Stimulated activated CD4-positive, alpha-beta T cell treated with anti-CD3 and anti-CD28 coated beads, TNF-alpha, amount 100 ng/mL, for 24 hours (primary cell): Measurements from ENCODE around the gene TTLL6.
"Not testable (repeated sequence)": the region's sequence is repeated elsewhere in the genome, so short reads cannot be mapped to it uniquely, and the experiment has no call there.

Experiments used
- DNase-seq, 3 experiments: peaks; one replicate each; pipeline ENCODE4 v3.0.0-alpha.2; 2020; ENCODE audit warnings: low read depth in 3 of 3

TTLL6 gene

DNA sequence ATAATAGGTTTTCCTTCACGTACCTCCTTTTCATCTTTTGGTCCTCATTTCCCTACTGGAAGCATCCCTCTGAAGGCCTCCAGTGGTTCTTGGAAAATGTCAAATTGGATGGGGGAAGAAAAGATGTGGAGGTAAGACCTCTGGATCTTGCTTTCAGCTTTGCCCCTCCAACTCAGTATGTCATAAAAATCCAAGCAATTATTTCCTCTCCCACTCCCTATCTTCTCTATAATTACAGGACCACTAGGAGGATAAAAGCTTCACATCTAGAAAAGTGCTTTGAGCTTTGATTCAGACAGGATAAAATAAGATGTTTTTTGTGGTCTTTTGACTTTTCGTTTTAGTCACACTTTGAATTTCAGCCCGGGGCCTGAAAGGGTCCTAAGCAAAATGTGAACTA, 1.7 kb downstream of the TTLL6 start:
- DNase-seq, result no peak

DNA sequence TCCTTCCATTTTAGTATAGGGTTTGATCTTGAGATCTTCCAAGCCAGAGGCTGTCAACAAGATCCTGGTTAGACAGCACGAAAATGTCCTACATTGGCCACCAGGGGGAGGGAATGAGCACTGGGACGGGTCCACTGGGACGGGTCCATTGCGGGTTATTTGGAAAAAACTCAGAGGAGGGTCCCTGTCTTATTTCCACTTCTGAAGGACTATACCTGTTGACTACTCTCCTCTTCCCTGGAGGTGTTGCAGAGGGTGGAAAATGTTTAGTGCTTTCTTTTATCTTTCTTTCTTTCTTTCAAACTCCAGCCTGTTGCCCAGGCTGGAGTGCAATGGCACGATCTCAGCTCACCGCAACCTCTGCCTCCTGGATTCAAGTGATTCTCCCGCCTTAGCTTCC, 2.5 kb downstream of the TTLL6 start:
- DNase-seq, result peak; percentile 31 to 50 (median 48)

DNA sequence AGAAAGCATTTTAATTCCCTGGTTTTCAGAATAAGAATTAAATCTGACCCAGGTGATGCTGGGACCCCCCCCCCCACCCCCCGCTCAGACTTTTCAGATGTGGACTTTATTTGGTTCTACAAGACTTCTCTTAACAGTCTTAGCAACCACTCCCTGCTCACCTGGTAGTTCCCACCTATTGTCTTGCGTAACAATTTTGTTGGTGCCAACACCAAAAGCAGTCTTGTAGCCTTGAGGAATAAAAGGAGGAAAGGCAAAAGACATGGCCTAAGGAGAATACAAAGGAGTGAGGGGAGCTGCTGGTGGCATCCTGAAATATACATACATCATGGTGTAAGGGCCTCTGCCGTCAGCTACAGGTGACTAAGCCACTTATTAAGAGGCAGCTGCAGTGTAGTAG, 5.0 kb downstream of the TTLL6 start:
- no peak for DNase-seq

DNA sequence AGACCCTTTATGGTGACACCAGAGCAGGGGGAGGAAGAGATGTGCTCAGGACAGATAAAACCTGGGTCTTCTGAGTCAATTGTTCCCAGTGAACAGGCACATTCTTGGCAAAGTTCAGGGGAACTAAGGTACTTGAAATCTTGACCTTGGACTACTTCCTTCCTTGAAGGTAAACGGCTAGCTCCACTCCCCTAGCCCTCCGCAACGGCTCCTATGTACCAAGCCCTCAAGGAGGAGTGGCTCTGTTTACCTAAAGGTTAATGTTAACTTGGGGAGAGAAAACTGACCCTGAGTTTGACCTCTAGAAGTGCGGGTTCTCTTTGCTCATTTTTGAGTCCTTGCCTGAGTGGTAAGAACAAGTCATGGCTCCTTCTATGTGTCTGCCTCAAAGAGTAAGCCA, 7.8 kb downstream of the TTLL6 start:
- DNase-seq, result no peak

DNA sequence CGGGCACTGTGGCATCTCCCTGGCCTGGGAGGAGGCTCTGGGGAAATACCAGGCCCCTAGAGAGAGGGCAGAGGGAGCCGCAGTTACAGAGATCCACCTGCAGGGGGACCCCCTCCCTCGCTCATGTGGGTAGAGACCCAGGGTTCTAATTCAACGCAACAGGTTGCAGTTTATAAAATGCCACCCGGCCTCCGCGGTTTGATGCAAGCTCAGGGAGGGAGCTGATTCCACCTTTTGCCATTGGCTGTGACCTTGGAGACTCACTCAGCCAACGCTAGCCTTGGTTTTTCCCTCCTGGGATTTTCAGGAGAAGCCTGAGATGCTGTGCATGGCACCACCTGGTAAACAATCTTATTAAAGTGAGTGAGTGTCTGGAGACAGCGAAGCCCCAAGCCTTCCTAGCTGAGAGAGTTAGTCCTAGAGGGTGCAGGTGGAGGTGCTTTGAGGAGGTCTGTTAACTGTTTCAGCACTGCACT, 12.1 kb downstream of the TTLL6 start:
- DNase-seq, result peak; percentile 38 to 68 (median 41)

DNA sequence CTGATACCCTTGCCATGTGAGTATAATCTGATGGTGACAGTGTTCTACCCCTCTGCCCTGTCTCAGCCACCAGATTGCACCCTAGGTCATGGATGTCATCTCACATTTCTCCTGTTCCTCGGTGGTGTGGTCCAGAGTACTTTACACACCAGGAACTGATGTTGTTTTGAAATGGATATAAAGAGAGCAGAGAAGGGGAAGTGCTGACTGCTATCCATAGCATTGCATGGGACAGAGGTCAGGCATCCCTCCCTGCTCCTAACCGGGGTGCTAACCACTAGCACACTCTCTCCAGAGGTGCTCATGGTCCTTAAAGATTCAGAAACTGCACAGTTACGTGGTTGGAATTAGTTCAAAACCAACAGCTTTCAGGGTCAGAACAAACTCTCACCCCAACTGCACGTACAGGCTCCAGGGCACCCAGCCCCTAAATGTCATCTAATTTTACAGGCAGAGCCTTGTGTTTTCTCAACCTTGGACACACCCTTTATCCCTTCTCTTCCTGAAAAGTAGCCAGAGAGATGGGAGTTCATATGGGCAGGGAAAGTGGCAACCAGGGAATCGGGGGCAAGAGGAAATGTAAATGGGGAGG, 16.3 kb downstream of the TTLL6 start:
- no peak for DNase-seq

DNA sequence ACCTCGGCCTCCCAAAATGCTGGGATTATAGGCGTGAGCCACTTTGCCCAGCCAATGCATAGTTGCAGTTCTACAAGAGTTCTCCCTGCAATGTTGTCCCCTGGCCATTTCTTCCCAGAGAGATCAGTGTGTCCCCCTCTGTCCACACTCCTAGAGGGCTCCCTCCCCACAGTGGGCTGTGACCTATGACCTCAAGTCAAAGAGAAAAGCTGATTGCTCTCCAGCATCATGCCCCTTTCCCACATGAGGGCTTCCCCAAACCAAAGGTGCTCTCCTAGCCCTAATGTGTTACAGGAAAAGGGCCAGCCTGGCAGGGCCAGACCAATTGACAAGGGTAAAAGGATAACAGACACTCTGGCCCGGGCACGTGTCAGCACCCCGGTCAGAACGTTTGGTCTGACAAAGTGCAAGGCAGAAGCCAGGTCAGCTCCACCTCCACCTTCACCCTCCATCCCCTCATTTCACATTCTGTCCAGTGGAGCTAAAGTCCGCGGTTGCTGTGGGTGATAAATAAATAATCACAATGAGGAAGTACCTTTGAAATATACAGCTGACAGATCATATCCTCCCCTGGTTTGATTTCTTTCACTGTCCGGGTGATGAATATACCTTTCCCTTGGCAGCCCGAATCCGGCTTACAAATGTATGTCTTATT, 17.8 kb downstream of the TTLL6 start:
- no peak for DNase-seq

DNA sequence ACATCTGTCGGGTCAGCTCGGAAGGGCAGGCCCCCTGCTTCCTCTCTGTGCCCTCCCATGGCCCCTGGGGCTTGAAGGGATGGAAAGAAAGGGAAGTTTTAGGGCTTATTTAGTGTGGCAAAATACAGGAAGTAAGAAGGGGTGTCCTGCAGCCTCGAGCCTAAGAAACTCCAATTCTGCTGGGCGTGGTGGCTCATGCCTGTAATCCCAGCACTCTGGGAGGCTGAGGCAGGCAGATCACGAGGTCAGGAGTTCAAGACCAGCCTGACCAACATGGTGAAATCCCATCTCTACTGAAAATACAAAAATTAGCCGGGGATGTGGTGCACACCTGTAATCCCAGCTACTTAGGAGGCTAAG, 20.9 kb downstream of the TTLL6 start:
- DNase-seq, result not testable (repeated sequence)

DNA sequence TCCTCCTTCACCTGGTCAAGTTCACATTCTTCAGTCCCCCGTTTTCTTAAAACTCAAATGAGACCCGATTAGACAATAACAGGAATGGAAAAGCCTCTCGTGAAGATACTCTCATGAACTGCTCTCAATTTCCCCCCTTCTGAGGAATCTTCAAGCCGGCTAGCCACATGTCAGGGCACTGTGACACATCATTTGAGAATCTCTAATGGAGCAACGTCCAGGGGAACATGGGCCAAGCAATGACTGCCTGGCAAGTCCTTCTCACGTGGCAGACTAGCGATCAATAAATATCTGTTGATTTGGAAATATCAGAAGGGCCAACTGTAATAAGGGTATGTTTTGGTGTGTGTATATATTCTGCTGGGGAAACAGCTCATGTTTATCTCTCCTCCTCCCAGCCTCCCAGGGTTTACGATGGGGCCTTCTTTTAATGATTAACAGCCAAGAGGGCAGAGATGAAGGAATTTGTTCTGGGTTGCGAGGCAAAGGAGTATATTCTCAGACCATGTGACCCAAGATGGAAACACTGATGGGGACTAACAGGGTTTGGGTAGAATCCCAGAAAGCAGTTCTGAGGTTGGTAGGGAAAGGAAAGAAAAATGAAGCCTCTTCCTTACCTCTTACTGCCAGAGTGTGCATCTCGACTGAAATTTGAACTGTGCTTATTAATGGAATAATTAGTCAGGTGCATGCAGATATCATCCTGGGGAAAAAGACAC, 21.4 kb downstream of the TTLL6 start:
- DNase-seq, result no peak

DNA sequence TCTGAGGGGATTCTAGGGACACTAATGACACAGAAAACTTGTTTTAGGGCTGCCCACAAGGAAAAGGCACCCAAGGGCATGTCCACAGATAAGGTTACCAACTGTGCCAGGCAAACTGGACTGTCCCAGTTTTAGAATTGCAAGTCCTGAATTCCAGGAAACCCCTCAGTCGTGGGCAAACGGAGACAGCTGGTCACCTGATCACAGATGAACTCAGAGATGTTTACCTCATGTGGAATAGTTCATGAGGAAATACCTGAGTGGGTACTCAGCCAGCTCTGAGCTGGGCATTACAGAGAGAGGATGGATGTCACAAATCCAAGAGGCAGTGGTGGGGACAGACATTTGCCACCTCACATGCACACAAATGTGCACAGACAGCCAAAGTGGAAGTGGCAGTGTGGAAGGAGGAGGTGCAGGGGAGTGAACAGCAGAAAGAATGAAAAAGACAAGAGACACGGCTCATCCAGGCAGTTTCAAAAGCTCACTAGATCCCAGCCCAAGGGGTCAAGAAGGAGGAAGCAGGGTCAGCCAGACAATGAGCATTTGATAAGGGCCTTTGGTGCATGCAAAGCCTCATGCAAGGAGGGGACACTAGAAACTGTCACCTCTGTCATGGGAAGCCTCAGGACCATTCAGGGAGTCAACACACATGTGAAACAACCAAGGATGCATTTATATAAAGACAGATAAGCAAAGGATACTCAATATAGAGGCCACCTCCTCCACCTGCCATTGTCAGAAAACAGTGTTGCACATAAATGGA, 24.8 kb downstream of the TTLL6 start:
- DNase-seq, result no peak

DNA sequence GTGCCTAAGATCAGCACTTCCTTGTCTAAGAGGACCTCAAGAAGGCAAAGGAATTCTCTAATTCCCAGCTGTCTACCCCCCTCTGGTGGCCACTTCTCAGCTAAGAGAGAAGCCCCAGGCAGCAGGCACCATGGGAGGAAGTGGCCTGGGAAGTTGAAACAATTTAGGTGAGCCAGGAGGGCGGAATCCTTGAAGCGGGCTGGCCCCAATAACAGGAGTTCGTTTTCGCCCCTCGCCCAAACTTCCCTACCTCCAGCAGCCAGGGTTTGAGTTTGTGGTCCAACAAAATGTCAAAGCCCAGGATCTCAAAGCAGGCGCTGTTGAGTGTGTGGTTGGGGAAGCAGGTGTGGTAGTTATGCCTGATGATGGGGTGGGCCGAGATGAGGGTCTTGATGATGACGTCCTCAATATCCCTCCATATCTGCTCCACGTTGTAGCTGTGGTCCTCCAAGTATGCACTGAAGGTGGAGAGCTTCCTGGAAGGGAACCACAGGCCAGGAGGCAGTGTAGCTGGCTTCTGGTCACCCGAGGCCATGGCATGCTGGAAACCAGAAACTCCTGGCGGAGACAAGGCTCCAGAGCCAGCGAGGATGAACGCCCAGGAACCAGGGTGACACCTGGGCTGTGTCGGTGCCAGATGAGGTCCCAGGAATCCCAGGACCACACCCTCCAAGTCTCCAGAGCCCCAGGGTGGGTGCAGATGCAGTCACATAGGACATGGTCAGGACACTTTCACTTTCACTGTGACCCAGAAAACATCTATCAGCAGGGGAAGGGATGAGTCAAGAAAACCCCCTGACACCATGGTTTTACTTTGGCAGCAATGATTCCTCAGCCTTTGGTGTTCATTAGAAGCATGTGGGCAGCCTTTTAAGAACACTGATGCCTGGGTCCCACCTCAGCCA, 25.6 kb downstream of the TTLL6 start:
- peak in 2 of 3 experiments; percentile 6 to 21 for DNase-seq

DNA sequence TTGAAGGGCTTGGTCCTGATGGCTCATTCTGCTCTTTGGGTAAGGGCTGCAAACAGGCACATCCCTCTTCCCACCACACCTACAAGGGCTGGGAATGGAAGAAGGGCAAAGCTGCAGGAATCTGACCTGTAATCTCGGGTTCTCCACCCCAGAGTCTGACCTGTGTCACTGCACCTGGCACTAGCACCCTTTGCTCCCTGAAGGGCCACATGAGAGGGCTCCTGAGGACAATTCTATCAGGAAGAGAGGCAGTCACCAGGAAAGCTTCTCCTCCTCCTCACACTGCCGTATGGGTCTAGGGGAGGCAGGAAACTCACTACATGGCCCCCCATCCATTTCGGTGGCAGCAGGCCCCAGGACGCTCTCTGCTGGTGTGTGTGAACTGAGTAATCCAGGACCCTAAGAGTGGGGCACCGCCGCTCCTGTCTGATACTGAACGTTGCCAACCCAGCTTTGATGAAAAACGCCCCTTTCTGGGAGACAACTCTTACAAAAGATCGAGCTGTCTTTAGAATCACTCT, 26.4 kb downstream of the TTLL6 start:
- DNase-seq, result no peak

DNA sequence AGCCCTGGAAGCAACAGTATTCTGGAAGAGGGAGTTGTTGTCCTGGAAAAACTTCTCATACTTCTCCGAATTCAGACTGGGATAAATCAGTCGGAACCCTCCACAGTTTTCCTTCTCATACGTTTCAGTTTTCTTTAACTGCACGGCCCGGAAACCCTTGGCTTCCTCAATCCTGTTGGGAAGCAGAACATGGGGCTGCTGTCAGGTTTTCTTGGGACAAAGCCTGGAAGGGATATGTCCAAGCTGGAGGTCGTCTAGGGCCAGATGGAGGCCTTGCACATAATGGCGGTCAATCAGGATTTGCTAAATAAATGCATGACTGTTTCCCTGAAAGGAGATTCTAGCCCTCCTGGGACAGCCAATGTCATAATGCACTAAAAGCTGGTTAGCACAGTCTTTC, 29.2 kb downstream of the TTLL6 start:
- DNase-seq, result no peak

DNA sequence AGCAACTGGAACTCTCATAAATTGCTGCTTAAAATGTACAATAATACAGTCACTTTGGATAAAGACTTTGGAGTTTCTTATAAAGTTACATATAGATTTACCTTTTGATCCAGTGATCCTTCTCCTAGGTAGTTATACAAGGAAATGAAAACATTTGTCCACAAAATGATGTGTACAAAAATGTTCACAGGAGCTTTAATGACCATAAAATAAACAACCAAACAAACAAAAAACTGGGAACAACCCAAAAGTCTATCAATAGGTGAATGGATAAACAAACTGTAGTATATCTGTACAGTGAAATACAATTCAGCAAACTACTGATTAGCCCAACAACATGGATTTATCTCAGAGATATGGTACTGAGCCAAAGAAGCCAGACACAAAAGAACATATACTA, 37.6 kb downstream of the TTLL6 start:
- no peak for DNase-seq

DNA sequence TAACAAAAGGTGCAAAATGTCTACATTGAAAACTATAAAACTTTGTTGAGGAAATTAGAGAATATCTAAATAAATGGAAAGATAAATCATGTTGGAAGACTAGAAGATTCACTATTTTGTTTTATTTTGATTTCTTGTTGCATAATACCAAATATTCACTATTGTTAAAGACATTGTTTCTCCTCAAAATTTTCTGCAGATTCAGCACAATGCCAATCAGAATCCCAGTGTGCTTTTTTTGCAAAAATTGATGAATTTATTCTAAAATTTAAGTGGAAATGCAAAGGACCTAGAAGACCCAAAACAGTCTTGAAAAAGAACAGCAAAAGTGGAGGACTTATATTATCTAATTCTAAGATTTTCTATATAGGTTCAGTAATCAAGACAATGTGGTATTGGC, 40.4 kb downstream of the TTLL6 start:
- no peak for DNase-seq

DNA sequence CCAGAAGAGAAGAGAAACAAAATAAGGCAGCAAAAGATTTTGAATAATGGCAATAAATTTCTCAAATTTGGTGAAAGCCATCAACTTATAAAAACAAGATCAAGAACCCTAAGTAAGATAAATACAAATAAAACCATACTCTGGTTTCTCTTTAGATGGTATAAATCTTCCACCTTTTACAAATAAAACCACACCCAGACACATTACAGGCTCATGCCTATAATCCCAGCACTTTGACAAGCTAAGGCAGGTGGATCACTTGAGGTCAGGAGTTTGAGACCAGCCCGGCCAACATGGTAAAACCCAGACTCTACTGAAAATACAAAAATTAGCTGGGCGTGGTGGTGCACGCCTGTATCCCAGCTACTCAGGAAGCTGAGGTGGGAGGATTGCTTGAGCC, 43.8 kb downstream of the TTLL6 start:
- DNase-seq, result no peak

DNA sequence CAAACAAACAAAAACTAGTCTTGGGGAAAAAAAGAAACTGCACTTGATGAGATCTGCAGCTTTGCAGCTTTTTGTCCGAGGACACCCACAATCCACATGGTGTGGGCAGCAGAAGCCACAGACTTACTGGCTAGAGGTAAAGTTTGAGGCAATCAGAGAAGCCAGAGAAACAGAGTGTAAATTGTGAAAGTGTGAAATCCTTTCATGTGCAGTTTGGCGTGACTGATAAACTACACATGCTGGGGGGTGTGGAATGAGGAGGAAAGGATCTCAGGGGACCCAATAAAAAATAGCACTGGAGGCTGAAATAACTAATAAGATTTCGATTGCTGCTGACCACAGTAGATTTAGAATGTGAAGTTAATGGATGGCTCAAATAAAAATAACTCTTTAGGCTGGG, 46.1 kb downstream of the TTLL6 start:
- DNase-seq, result no peak

DNA sequence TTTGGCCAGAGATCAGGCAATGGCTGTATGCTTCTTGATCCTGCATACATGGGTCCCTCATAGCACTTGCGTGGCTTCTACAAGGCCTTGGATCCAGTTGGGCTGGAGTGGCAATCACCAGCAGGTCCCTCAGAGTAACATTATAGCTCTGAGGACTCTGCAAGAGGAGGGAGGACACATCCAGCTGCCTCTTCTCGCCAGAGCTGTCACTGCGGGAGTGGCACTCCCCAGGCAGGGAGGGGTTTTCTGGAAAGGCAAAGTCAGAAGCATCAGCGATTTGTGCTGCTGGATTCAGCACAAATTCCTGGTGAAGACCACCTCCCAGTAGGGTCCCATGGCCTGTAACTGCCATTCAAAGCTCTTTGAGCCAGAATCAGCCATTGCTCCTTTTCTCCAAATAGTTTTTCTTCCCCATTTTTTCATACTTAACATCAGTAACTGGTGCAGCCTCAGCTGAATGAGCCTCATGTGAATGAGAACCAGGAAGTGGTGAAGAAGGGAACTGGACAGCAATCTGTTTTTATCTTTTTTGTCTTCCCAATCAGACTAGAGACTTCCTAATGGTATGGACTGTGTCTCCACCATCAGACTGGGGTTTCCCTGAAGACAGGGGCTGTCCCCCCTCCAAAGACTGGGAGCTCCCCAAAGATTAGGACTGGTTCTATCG, 47.9 kb downstream of the TTLL6 start:
- DNase-seq, result no peak

DNA sequence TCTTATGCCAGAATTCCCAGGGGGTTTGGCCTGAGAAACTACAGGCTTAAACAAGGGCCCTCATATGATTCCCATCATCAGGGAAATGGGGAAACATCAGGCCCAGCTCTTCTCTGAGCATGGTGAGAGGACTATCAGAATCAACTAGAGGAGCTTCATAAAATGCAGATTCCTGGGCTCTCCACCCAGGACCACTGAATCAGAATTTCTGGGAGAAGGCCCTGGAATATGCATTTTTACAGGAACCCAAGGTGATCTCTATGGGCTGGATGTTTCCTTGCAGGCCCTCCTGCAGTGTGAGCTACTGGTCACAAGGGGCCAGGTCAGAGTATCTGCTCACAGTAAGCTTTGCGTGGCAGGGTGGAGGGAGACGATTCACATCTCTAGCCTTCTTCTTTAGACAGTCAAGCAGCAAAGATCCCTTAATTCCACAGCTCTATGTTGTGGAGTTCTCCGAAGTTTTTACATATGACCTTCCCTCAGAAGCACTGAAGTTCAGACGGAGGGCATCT, 49.7 kb downstream of the TTLL6 start:
- DNase-seq, result no peak

DNA sequence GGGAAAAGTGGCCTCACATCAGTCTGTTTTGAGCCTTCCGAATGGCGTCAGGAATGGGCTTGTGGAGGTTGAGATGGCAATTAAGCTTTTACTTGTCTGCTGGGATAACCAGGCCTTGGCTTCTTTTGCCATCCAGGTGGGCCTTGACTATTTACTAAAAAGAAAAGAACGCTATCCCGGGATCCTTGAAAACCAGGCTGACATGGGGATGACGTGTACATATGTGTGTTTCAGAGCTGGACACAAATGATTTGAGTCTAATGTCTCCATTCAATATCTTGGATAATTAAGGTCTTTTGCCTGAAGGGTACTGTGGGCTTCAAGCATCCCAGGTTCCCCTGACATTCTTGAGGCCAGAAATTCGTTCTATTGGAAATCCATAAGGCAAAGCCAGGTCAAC, 55.9 kb downstream of the TTLL6 start:
- no peak for DNase-seq
